ENCODE data around the gene PEX7. TPM values are rescaled to one million over a fixed set of nuclear protein-coding genes. Genes with fewer than 3 reads are reported as not detected.

The PEX7 gene
- total RNA-seq, result 5.3 and 5.5 TPM in 2 replicates

GRCh38 chr6:136822376-136823127, at the start of gene PEX7:
TSS of gene PEX7 (plus strand) at chr6:136822592. CDS start at chr6:136822666, 74 bp downstream.

GRCh38 chr6:136792410-136793262, 29.8 kb upstream of the PEX7 start, which contains the start of gene MAP3K5:
TSS of gene MAP3K5 (minus strand) at chr6:136792477. CDS start at chr6:136792157, 320 bp downstream.

GRCh38 chr6:136921936-136922684, 99.7 kb downstream of the PEX7 start, which contains the start of gene SLC35D3:
TSS of gene SLC35D3 (plus strand) at chr6:136922301. CDS start at chr6:136922429, 128 bp downstream.

Small RNA genes lying within 50 kb of the gene (small RNA-seq; reads per million reads assigned to genes)
- not detected for gene RF00019
- gene RF00443, result not detected

Other genes with a start within 250 kb of the PEX7 start
- 25.5 and 28.1 TPM in 2 replicates for gene MAP3K5, start 30.1 kb upstream of the PEX7 start, total RNA-seq
- not detected in 2 replicates for gene SLC35D3, start 99.7 kb downstream of the PEX7 start, total RNA-seq
- not detected in 2 replicates for gene IL20RA, start 222.4 kb downstream of the PEX7 start, total RNA-seq